NCI-H82 treated with DMSO at 0.1 percent for 48 hours (cell line): ENCODE data around the gene CDKN2A.

Experiments used
- DNase-seq: peaks from one replicate; lab custom pipeline; 2025; ENCODE audit not compliant: unreplicated experiment; lab: John Stamatoyannopoulos, UW

The CDKN2A gene

DNA sequence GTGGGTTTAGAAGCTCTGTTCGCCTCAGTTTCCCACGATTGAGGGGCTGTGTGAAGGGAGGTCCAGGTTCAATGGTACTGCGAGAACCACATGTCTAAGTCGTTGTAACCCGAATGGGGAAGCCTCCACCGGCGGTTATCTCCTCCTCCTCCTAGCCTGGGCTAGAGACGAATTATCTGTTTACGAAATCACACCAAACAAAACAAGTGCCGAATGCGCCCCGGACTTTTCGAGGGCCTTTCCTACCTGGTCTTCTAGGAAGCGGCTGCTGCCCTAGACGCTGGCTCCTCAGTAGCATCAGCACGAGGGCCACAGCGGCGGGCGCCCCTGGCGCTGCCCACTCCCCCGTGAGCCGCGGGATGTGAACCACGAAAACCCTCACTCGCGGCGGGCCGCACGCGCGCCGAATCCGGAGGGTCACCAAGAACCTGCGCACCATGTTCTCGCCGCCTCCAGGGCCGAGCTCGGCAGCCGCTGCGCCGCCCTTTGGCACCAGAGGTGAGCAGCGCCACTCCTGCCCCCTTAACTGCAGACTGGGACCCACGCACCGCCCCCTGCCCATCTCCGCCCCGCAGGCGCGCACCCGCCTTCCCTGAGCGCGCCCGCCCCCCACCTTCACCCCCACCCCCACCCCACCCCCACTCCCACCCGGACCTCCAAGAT lies at the start of gene CDKN2A:
TSS of gene CDKN2A (minus strand) at position 500 of the 663 bp plus-strand sequence.
- peak; percentile 55 for DNase-seq

DNA sequence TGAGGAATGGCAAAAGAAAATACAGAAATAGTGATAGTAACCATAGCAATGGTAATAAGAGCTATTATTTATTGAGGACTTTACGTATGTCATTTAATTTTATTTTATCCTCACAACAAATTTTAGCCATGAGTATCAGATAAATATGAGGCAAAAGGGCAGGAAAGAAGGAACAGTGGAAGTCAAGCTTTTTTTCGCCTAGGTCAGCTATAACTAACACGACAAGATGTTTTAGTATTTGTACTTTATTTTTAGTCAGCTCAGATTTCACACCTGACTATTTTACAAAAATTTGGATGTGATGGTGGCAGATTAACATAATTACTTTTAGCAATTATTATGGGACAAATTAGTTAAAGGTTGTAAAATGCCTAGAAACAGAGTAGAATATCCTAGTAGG lies 49.7 kb upstream of the CDKN2A start:
- DNase-seq: no peak

DNA sequence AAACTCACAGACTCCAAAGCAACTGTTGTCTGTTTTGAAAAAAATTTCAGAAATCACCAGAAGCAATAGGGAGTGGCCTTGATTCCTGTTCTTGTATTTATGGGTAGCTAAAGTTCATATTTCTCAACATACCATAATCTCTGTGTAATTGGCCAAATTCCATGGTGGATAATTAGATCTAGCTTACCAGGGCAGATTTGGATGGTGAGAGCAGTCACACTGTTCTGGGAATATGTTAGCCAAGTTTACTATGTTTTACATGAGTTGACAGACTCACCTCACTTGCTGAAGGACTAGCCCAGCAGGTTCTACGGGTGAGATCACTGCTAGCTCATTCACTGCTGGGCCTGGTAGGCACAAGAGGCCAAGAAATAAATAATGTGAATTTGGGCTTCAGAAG lies 47.6 kb upstream of the CDKN2A start:
- no peak for DNase-seq

DNA sequence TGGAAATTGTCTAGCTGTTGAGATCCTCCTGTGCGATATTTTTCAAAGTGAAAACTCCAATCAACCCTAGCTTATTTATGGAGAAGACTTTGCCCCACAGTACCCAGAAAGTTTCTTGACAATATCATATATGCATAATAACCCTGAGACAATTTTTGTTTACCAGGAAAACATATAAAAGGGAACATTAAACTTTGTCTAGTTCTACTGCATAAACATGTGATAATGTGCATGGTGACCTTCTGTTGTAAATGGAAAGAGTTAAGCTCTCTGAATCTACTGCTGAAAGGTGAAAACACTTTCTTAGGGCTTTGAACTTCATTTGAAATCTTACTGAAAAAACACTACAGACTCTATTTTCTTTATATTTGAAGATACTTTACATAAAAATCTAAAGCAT lies 47.2 kb upstream of the CDKN2A start:
- DNase-seq: no peak

GRCh38 chr9:22040760-22041159 lies 46.6 kb upstream of the CDKN2A start:
- no peak for DNase-seq

DNA sequence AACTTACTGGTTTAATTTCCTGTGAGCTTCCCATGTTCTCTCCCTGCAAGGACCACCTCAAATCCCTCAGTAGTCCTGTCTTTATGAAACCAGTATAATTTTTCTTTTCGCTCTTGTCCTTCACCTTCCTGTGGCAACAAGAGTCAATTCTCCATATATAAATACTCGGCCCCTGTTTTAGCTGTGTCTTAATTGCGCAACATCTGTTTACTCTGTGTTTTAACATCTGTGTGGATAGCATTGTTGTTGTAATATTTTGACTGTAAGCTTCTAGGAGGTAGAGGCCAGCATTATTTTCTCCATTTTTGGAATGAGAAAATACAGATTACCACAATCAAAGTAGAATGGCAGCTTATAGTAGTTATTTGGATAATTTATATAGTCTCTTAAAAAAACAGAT lies 45.1 kb upstream of the CDKN2A start:
- no peak for DNase-seq

DNA sequence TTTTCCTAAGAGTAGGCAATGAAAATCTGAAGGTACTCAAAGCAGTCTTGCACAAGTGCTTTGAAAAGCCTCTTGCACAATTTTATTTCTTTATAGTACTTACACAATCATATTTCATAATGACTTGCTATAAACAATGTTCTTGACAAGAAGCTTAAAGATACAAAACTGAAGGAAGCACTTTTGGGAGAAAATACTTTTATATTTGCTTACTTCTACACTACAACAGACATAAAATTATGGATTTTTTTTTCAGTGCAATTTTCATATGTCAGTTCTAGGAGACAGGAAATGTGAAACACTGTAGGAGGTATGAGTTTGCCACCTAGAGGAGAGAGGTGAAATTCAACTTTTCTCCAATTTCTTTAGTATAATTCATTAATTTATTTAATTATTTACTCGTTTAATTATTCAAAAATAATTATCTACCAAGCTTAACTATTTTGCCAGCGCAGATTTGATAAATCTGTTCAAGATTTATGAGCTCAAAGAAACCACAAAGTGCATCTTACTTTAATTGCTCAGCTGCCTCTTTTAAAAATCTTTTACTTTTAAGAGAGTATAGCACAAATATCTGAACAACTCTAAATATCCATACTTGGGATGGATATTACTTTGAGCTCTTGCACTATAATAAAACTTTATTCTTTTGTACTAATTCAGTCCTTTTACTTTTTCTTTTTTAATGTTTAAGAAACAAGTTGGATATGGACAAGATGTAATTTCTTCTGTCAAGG lies 43.9 kb upstream of the CDKN2A start:
- DNase-seq: no peak

GRCh38 chr9:22036866-22037626 lies 42.9 kb upstream of the CDKN2A start:
- DNase-seq: no peak

- no peak for DNase-seq
Observed at GRCh38 chr9:22035591-22036011, 41.4 kb upstream of the CDKN2A start.

GRCh38 chr9:22033012-22033630 lies 38.9 kb upstream of the CDKN2A start:
- no peak for DNase-seq

DNA sequence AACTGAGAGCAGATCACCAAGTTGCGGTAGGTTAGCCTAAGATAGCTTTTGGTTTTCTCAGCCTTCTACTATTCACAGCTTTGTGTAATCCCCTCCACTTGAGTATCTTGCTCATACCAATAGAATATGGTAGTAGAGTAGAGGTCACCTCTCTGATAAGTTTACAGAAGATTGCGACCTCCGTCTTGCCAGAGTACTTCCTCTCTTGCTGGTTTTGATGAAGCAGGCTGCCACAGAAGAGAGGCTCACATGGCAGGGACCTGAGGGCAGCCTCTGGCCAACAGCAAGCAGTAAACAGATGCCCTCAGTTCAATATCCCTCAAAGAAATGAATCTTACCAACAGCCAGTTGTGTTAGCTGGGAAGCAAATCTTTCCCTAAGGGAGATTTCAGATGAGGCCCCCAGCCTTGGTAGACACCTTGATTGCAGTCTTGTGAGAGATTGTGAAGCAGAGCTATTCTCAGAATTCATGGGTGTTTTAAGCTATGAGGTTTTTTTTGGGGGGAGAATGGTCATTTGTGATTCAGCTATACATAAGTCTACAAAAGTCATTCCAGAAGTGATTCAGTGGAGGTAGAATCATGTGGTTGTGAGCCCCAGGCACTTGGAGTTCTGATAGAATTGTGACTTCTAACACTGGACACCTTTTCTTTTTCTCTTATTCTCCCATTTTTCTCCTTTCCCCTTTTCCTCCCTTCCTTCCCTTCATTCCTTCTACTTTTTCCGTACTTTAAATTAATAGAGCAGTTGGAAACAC lies 37.6 kb upstream of the CDKN2A start:
- DNase-seq: no peak

GRCh38 chr9:22030101-22030598 lies 36.0 kb upstream of the CDKN2A start:
- DNase-seq: no peak

- no peak for DNase-seq
Observed at GRCh38 chr9:22029231-22029630, 35.0 kb upstream of the CDKN2A start.

- no peak for DNase-seq
Observed at GRCh38 chr9:22028394-22028793, 34.2 kb upstream of the CDKN2A start.

GRCh38 chr9:22026696-22027095 lies 32.5 kb upstream of the CDKN2A start:
- DNase-seq: no peak

DNA sequence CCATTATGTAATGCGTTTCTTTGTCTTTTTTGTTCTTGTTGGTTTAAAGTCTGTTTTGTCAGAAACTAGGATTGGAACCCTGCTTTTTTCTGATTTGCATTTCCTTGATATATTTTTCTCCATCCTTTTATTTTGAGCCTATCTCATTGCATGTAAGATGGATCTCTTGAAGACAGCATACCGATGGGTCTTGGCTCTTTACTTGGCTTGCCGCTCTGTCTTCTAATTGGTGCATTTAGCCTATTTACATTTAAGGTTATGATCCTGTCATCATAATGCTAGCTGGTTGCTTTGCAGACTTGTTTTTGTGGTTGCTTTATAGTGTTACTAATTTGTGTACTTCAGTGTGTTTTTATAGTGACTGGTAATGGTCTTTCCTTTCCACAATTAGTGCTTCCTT lies 28.2 kb upstream of the CDKN2A start:
- no peak for DNase-seq

- DNase-seq: no peak
Observed at GRCh38 chr9:22010866-22011625, 16.9 kb upstream of the CDKN2A start.

DNA sequence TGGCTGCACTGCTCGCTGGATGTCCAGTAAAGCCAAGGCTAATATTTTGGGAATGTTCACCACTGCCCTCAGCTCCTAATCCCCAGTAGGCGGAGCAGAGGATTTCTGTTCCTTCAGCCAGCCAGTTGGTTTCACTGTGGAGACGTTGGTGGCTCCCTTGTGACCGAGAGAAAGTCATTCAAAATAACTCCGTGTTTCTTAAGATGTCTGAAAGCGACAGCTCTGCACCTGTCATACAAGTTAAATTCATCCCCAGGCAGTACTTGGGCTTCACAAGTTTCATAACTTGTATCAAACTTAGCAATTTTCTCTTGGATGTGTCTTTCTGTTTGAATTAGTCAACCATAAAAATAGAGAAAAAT lies 15.3 kb upstream of the CDKN2A start:
- DNase-seq: no peak

- DNase-seq: peak; percentile 83
Observed at GRCh38 chr9:22008717-22009505, 14.7 kb upstream of the CDKN2A start, which contains the start of gene CDKN2B. CDKN2B (minus strand) TSS chr9:22009305; CDS start chr9:22008953, 352 bp downstream.
